H1 (cell line): Measurements from ENCODE around the gene NOVA1.

Experiments
- CTCF ChIP-seq, 3 experiments: IDR thresholded peaks; 1 replicate in 2 of 3; 2 replicates in 1 of 3; pipeline versions ENCODE4 v1.5.1 to v1.6.1; 2011; ENCODE audit warnings: low read length in 3 of 3, mild to moderate bottlenecking in 3 of 3, inconsistent platforms in 2 of 3, low read depth in 1 of 3, moderate library complexity in 1 of 3; ENCODE audit not compliant: insufficient read depth in 1 of 3; ENCODE audit errors: control extremely low read depth in 1 of 3
- EZH2 ChIP-seq: fragments of 200-600 bp; sonication (generic); IDR thresholded peaks from 2 replicates; pipeline ENCODE4 v1.7.1; 2012; ENCODE audit warnings: low read depth, mild to moderate bottlenecking, moderate library complexity, low read length, inconsistent platforms; ENCODE audit not compliant: severe bottlenecking
- KDM1A ChIP-seq: fragments of 200-600, 300-600 bp; sonication (generic); IDR thresholded peaks from 2 replicates; pipeline ENCODE4 v1.7.1; 2016; ENCODE audit warnings: mild to moderate bottlenecking, low read length, borderline replicate concordance
- USF2 ChIP-seq: IDR thresholded peaks from 2 replicates; pipeline ENCODE4 v1.6.1; 2011; ENCODE audit warnings: low read length, improper control_type of control experiment
- ZNF274 ChIP-seq: IDR thresholded peaks from 2 replicates; pipeline ENCODE4 v1.7.0; 2012; ENCODE audit warnings: low read length, borderline replicate concordance; ENCODE audit errors: extremely low read depth

GRCh38 chr14:26528415-26529182 is 69.2 kb downstream of the NOVA1 start:
- TF ChIP-seq KDM1A (no peak), CTCF (IDR thresholded peaks at IDR 0.05; ENCODE audit: control extremely low read depth in 1 of 3, insufficient read depth in 1 of 3, low read depth in 1 of 3, low read length in 3 of 3) (no peak), ZNF274 (no peak), USF2 (no peak), EZH2 (no peak)
